SK-N-DZ (cell line): Measurements from ENCODE around the gene MTRR.
"Not testable (repeated sequence)": the region's sequence is repeated elsewhere in the genome, so short reads cannot be mapped to it uniquely, and the experiment has no call there.

Experiments used
- DNase-seq: peaks from one replicate; pipeline ENCODE4 v3.0.0-alpha.2; 2015; ENCODE audit warnings: low spot score

Gene MTRR

DNA sequence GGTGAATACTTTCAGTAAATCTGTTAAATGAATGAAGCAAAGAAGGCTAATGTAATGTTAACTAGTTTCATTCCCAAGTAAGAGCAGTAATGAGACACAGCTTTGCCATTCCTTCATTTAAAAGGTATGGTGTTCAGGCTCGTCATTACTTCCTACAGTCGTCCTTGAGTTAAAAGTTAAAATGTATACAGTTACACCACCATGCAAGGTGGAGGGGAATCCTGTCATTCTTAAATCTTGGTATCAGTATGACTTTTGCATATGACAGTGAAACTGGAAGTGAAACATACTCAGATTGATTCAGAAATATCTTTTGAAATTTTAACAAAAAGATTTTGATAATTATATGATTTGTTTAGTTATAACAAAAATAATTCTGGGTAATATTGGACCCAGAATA lies 25.9 kb downstream of the MTRR start:
- no peak for DNase-seq

DNA sequence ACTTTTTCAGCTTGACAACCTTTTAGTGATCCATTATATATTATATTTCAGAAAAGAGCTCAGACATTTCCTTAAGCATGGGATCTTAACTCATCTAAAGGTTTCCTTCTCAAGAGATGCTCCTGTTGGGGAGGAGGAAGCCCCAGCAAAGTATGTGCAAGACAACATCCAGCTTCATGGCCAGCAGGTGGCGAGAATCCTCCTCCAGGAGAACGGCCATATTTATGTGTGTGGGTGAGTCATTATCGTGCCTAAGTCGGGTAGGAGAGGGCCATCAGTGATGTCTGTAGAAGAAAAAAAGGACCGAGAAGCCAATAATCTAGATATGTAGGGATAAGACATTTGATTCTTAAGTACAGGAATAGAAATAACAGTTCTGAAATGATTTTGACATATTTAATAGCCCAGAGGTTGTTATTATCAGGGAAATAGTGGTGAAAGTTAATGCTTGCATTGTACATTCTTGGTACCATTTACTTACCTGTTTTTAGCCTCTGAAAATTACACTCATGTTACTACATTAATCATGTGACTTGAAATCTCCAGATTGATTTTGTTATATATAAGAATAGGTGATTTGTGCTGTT lies 28.2 kb downstream of the MTRR start:
- peak; percentile 26 for DNase-seq

DNA sequence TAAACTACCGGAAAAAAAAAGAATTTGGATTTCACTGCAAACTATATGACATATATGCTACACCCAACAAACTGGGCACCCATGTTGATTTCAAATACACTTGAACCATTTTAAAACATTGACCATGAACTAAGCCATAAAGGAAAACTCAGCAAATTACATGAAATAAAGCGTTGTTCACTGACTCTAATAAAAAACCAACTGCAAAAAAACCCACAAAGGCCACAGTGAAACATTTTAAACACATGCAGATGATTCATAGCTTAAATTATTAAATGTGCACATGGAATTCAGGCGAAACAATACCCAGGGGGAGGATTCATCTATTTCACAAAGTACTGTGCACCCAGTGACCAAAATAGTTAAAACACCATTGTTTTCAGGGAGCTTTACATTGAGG lies 33.3 kb downstream of the MTRR start:
- DNase-seq, result no peak

DNA sequence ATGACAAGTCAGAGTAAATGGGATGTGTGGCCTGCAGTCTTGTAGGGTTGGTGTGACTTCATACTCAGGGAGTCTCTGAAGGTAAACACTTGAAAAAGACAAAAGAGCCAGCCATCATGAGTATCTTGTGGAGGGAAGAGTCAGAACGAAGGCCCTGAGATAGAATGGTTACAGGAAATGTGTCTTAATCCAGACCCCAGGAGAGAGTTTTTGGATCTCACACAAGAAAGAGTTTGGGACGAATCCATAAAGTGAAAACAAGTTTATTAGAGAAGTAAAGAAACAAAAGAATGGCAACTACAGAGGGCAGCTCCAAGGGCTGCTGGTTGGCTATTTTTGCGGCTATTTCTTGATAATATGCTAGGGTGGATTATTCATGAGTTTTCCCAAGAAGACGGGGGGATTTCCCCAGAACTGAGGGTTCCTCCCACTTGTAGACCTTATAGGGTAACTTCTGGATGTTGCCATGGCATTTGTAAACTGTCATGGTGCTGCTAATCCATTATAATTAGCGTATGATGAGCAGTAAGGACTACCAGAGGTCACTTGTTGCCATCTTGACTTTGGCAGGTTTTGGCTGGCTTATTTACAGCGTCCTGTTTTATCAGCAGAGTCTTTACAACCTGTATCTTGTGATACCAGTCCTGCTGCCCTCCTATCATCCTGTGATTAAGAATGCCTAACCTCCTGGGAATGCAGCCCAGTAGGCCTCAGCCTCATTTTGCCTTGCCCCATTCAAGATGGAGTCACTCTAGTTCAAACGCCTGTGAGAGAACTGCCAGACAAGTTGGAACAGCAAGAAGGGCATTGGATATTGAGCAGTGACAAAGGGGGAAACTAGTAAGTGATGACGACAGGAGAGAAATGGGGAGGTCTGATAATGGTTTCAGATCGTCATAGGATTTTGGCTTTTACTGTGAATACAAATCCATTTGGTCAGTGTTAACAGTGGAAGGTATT lies 34.0 kb downstream of the MTRR start:
- no peak for DNase-seq

GRCh38 chr5:7904170-7904569 lies 35.2 kb downstream of the MTRR start:
- no peak for DNase-seq

DNA sequence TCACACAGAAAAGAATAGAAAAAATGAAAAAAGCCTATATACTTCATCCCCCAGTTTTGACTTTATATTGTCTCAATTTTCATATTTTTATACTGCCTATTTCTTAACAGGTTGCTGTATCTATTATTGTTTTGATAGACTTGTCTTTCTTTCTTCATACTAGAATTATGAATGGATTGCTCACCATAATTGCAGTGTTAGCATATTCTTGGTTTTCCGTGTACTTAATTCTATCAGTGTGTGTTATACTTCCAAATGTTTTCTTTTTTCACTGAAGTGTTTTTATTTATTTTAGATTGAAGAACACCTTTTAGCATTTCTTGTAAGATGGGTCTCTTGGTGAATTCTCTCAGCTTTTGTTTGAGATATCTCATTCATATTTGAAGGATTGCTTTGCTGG lies 38.7 kb downstream of the MTRR start:
- DNase-seq, result no peak

GRCh38 chr5:7908317-7908716 lies 39.4 kb downstream of the MTRR start:
- no peak for DNase-seq

DNA sequence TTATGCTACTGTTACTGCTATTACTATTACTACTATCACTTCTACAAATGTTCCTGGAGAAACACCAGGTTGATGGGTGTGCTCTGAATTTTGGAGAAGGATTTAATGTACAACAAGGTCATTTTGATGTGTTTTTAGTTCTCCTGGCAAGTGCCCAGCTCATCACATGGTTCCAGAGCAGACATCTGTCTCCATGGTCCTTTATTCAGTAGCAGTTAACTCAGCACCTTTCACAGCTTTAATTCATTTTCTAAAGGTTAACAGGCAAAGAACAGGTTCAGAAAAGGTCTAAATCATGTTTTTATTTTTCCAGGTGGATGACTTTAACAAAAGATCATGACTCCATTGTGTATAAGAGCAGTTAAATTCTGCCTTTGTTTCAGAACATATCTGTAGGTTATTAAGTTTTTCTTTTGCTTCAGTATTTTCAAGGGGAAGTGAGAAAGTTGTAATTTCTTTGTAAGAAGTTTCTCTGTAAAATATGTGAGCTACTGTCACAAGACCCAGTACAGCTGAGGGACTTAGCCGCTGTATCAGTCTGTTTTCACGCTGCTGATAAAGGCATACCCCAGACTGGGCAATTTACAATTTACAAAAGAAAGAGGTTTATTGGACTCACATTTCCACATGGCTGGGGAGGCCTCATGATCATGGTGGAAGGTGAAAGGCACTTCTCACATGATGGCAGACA lies 41.9 kb downstream of the MTRR start:
- DNase-seq, result no peak

DNA sequence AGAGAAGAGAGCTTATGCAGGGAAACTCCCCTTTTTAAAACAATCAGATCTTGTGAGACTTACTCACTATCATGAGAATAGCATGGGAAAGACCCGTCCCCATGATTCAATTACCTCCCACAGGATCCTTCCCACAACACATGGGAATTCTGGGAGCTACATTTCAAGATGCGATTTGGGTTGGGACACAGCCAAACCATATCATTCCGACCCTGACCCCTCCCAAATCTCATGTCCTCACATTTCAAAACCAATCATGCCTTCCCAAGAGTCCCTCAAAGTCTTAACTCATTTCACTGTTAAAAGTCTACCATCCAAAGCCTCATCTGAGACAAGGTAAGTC lies 42.5 kb downstream of the MTRR start:
- DNase-seq, result not testable (repeated sequence)

- no peak for DNase-seq
These were observed 47.3 kb downstream of the MTRR start for GRCh38 chr5:7916171-7916804.

DNA sequence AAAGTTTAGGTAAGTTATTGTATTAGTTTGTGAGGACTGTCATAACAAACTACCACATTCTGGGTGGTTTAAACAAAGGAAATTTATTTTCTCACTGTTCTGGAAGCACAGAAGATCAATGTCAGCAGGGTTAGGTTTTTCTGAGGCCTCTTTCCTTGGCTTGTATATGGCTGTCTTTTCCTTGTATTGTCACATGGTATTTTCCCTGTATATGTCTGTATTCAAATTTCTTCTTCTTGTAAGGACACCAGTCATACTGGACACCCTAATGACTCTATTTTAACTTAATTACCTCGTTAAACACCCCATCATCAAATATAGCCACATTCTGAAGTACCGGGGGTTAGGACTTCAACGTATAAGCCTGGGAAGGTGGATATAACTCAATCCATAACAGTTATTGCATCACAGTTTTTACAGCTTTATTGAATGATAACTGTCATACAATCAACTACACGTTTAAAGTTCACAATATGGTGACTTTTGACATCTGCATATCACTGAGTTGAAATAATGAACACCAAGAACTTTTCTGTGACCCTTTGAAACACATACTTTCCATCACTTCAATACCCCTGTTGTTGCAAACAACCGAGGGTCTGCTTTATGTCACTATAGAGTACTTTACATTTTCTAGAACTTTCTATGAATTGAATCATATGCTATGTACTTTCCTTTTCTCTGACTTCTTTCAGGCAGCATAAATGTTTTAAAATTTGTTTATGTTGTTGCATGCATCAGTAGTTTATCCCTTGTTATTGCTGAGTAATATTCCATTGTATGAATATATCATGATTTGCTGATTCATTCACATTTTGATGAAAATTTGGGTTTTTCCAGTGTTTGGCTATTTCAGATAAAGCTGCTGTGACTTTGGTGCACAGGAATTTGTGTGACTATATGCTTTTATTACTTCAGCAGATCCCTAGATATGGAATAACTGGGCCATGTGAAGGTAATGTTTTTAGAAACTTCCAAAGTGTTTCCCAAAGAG lies 48.5 kb downstream of the MTRR start:
- no peak for DNase-seq

GRCh38 chr5:7925961-7926695 lies 57.2 kb downstream of the MTRR start:
- DNase-seq, result no peak

DNA sequence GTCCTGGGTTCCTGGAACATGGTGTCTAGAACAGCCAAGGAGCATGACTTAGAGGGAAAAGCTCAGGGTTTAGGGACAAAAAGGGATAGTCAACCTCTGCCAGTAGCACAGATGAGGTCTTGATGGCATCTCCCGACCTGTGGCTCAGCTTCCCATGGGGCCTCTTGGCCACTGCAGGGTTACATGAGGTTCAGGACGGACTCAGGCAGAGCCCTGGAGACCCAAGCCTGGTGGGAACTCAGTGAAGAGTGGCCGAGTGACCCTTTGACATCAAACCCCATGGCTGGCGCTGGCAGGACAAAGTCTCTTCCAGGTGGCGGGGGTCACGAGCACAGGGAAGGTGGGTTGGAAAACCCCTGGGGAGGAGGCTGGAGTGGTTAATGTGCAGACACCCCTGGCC lies 57.8 kb downstream of the MTRR start:
- DNase-seq, result no peak

DNA sequence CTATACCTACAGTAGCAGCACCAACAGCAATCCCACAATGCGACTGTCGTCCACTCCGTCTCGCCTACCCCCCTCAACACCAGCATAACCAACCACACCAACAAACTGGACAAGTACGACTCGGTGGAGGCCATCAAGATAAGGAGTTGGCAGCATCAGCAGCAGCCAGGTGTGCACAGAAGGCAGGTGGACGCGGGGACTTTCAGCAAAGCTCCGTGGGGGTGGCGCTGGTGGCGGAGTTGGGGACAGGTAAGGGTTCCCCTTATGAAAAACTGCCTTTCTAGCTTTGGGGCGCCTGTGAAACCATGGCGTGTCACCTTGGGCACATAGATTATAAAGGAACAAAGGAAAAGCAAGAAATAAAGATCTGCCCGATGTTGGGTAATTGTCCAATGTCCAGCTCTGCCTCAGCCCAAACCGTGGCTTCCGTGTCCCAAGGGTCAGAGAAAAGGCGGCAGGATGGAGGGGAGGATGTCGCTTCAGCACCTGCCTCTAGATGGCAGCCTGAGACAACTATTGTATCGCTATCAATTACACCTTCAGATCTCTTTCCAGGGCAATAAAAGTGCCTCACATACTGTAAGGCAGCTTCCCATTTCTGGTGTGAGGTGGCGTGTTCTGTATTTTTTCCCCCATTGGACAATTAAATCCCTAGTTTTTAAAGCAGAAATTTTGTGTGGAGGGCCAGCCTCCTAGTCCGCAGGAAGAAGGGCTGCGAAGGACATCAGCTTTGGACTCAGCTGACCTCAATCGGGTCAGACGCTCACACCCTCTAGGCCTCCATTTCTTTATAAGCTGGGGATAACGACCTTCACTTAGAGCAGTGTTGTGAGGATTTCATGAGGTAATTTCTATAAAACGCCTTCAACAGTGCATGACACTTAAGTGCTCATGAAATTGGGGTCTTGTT lies 58.8 kb downstream of the MTRR start:
- peak; percentile 57 for DNase-seq

GRCh38 chr5:7930011-7930410 lies 61.1 kb downstream of the MTRR start:
- DNase-seq, result no peak

DNA sequence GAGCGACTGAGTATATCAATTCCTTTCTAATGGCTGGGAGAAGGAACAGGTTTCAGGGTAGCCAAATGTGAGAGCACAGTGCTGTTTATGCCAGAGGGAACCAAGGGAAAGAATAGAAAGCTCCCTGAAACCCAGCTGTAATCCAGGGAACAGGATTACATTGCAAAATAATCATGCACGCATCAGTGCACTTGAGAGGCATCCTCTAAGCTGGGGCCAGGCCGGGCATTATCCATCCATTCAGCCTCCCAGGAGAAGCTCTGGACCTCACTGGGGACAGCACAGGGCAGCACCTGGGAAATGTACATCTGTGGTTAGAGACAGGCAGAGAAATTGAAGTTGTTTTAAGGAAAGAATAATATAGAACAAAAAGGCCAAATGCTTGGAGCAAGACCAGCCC lies 72.7 kb downstream of the MTRR start:
- no peak for DNase-seq

- no peak for DNase-seq
These were observed 78.4 kb downstream of the MTRR start for GRCh38 chr5:7947301-7947700.
